HL-60 (cell line): Measurements from ENCODE around the gene CEP85.

Experiments used
- DNase-seq, 2 experiments: peaks; one replicate each; pipeline ENCODE4 v3.0.0-alpha.2; 2010 to 2020; ENCODE audit warnings: low read depth in 1 of 2, low spot score in 1 of 2
- H3K27ac ChIP-seq: fragments of 250-450 bp; sonication (Bioruptor Pico); replicated peaks from 2 replicates; pipeline ENCODE4 v1.5.1; 2020; ENCODE audit warnings: mild to moderate bottlenecking, moderate library complexity
- H3K27me3 ChIP-seq: fragments of 250-450 bp; sonication (Bioruptor Pico); 2 replicates; pipeline ENCODE4 v1.5.1; 2021; ENCODE audit warnings: mild to moderate bottlenecking, moderate library complexity; ENCODE audit not compliant: insufficient read depth, poor library complexity, severe bottlenecking
- H3K4me3 ChIP-seq: replicated peaks from 2 replicates; pipeline ENCODE4 v1.5.1; 2011; ENCODE audit warnings: mild to moderate bottlenecking, control low read depth, low read length; ENCODE audit not compliant: insufficient read depth
- GABPA ChIP-seq: IDR thresholded peaks from 2 replicates; pipeline ENCODE4 v1.6.1; 2012; ENCODE audit warnings: low read depth
- POLR2AphosphoS5 ChIP-seq: IDR thresholded peaks from 2 replicates; pipeline ENCODE4 v1.6.1; 2012; ENCODE audit warnings: low read depth
- SPI1 ChIP-seq: IDR thresholded peaks from 2 replicates; pipeline ENCODE4 v1.6.1; 2012; ENCODE audit warnings: low read depth, mild to moderate bottlenecking, borderline replicate concordance
- TF ChIP-seq, protein P1 (sequence below): IDR thresholded peaks from 2 replicates; pipeline ENCODE4 v1.6.1; 2012; ENCODE audit warnings: low read depth; ENCODE audit not compliant: insufficient replicate concordance
- TF ChIP-seq, protein P2 (sequence below): IDR thresholded peaks from one replicate; pipeline ENCODE4 v1.5.1; 2011; ENCODE audit warnings: low read length, control low read depth, inconsistent platforms; ENCODE audit not compliant: insufficient read depth

The CEP85 gene

DNA sequence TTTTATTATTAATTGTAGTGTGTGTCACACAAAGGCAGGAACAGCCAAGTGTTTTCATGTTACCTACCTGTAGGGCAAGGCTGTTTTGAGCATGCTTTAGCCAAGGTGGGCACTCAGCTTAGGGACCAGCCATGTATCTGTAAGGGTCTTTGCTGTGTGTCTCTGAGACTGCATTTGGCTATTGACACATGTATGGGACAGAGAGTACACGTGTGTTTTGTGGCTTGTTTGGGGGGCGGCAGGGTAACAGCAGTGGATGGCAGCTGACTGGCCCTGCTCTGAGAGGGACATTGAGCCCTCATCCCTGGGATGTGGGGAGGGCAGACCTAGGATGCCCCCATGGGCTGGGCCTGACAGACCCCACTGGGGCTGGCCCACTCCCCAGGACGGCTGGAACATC is 36.7 kb upstream of the CEP85 start:
- TF ChIP-seq GABPA, result no peak
- no peak for TF ChIP-seq SPI1
- TF ChIP-seq, protein P1, sequence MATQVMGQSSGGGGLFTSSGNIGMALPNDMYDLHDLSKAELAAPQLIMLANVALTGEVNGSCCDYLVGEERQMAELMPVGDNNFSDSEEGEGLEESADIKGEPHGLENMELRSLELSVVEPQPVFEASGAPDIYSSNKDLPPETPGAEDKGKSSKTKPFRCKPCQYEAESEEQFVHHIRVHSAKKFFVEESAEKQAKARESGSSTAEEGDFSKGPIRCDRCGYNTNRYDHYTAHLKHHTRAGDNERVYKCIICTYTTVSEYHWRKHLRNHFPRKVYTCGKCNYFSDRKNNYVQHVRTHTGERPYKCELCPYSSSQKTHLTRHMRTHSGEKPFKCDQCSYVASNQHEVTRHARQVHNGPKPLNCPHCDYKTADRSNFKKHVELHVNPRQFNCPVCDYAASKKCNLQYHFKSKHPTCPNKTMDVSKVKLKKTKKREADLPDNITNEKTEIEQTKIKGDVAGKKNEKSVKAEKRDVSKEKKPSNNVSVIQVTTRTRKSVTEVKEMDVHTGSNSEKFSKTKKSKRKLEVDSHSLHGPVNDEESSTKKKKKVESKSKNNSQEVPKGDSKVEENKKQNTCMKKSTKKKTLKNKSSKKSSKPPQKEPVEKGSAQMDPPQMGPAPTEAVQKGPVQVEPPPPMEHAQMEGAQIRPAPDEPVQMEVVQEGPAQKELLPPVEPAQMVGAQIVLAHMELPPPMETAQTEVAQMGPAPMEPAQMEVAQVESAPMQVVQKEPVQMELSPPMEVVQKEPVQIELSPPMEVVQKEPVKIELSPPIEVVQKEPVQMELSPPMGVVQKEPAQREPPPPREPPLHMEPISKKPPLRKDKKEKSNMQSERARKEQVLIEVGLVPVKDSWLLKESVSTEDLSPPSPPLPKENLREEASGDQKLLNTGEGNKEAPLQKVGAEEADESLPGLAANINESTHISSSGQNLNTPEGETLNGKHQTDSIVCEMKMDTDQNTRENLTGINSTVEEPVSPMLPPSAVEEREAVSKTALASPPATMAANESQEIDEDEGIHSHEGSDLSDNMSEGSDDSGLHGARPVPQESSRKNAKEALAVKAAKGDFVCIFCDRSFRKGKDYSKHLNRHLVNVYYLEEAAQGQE, result no peak
- no peak for TF ChIP-seq POLR2AphosphoS5
- TF ChIP-seq, protein P2, sequence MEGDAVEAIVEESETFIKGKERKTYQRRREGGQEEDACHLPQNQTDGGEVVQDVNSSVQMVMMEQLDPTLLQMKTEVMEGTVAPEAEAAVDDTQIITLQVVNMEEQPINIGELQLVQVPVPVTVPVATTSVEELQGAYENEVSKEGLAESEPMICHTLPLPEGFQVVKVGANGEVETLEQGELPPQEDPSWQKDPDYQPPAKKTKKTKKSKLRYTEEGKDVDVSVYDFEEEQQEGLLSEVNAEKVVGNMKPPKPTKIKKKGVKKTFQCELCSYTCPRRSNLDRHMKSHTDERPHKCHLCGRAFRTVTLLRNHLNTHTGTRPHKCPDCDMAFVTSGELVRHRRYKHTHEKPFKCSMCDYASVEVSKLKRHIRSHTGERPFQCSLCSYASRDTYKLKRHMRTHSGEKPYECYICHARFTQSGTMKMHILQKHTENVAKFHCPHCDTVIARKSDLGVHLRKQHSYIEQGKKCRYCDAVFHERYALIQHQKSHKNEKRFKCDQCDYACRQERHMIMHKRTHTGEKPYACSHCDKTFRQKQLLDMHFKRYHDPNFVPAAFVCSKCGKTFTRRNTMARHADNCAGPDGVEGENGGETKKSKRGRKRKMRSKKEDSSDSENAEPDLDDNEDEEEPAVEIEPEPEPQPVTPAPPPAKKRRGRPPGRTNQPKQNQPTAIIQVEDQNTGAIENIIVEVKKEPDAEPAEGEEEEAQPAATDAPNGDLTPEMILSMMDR, result no peak
- H3K27me3 ChIP-seq, result no peaks in the 10 kb centered on the region
- no peak overlapping the region for H3K27ac ChIP-seq

DNA sequence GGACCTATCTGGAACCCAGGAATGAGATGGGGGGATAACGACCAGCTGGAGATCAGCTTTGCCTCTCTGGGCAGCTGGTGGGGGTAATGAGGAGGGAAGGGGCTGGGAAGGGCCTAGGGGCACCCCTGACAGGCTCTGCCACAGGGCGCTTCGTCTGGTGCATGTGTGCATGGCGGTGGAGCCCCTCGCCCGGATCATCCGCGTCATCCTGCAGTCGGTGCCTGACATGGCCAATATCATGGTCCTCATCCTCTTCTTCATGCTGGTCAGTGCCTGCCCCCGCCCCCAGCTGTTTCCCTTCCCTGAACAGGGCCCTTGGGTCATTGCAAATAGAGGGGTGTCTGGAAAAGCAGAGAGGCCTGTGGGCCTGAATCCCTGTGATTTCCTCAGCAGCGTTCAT is 36.2 kb upstream of the CEP85 start:
- no peak for DNase-seq
- Histone ChIP-seq H3K4me3 (no peak overlapping the region), H3K27me3 (no peaks in the 10 kb centered on the region), H3K27ac (no peak overlapping the region)
- no peak for TF ChIP-seq GABPA
- TF ChIP-seq, protein P1, result no peak
- TF ChIP-seq, protein P2, result no peak
- TF ChIP-seq POLR2AphosphoS5, result no peak
- no peak for TF ChIP-seq SPI1

More for the DNA sequence above, 36.7 kb upstream of the CEP85 start:
- H3K4me3 ChIP-seq, result no peak overlapping the region
- no peak for DNase-seq

DNA sequence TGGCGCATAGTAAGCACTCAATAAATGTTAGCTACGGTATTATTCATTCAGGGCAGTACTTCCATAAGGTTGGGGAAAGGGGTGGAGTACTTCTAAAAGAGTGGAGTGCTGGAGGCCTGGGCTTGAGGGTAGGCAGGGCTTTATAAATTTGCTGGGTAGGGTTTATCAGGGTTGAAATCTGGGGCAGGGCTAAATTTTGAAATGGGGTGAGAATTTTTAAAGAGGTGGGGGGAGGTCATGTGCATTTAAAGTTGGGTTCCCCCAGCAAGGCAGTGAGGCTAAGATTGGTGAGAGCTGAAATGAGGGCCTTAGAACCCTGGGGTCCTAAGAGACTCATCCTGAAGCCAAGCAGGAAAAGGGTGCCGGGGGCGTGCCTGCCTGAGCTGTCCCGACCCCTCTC is 33.6 kb upstream of the CEP85 start:
- no peaks in the 10 kb centered on the region for H3K27me3 ChIP-seq
- no peak overlapping the region for H3K4me3 ChIP-seq
- TF ChIP-seq POLR2AphosphoS5 (no peak), GABPA (no peak), SPI1 (no peak)
- TF ChIP-seq, protein P2, result no peak
- TF ChIP-seq, protein P1, result no peak
- no peak overlapping the region for H3K27ac ChIP-seq
- no peak for DNase-seq
